Measurements from ENCODE around the gene TMPRSS6.

- TF ChIP-seq POLR2A (IDR thresholded peaks at IDR 0.05), result no peak
- no peak for TF ChIP-seq CTCF (IDR thresholded peaks at IDR 0.05 in 4 of 5, conservative IDR thresholded peaks at IDR 0.05 in 1 of 5)
Measured at GRCh38 chr22:37070334-37070733, 39.2 kb downstream of the TMPRSS6 start.
